GM21381 (cell line): ENCODE measurements around the gene UBE2U.
"Not testable (repeated sequence)": the region's sequence is repeated elsewhere in the genome, so short reads cannot be mapped to it uniquely, and the experiment has no call there.

Source experiments
- ATAC-seq: cut with Tn5 transposase; IDR thresholded peaks from one replicate; pipeline ENCODE4 v1.9.1; 2021; ENCODE audit warnings: mild to moderate bottlenecking, moderate library complexity; ENCODE audit not compliant: unreplicated experiment

UBE2U gene

GRCh38 chr1:64187646-64188045 lies 15.8 kb upstream of the UBE2U start:
- no peak for ATAC-seq

GRCh38 chr1:64192290-64192689 lies 11.1 kb upstream of the UBE2U start:
- no peak for ATAC-seq

- no peak for ATAC-seq
Observed at GRCh38 chr1:64194168-64195080, 9.0 kb upstream of the UBE2U start.

GRCh38 chr1:64195081-64195395 lies 8.4 kb upstream of the UBE2U start:
- no peak for ATAC-seq

- no peak for ATAC-seq
Observed at GRCh38 chr1:64196074-64196870, 7.2 kb upstream of the UBE2U start.

GRCh38 chr1:64197076-64197475 lies 6.3 kb upstream of the UBE2U start:
- no peak for ATAC-seq

- no peak for ATAC-seq
Observed at GRCh38 chr1:64199154-64199553, 4.3 kb upstream of the UBE2U start.

GRCh38 chr1:64200064-64200463 lies 3.4 kb upstream of the UBE2U start:
- ATAC-seq = no peak

- ATAC-seq = no peak
Observed at GRCh38 chr1:64209221-64209620, 5.8 kb downstream of the UBE2U start.

- ATAC-seq = no peak
Observed at GRCh38 chr1:64212031-64212430, 8.6 kb downstream of the UBE2U start.

GRCh38 chr1:64215576-64215975 lies 12.2 kb downstream of the UBE2U start:
- no peak for ATAC-seq

GRCh38 chr1:64220241-64220640 lies 16.8 kb downstream of the UBE2U start:
- no peak for ATAC-seq

- ATAC-seq = no peak
Observed at GRCh38 chr1:64223329-64224151, 20.1 kb downstream of the UBE2U start.

- ATAC-seq = not testable (repeated sequence)
Observed at GRCh38 chr1:64224236-64224635, 20.8 kb downstream of the UBE2U start.

- ATAC-seq = no peak
Observed at GRCh38 chr1:64228167-64228957, 24.9 kb downstream of the UBE2U start.

GRCh38 chr1:64229307-64229706 lies 25.9 kb downstream of the UBE2U start:
- ATAC-seq = no peak

GRCh38 chr1:64231153-64231552 lies 27.7 kb downstream of the UBE2U start:
- no peak for ATAC-seq

- ATAC-seq = no peak
Observed at GRCh38 chr1:64231654-64232053, 28.2 kb downstream of the UBE2U start.

- no peak for ATAC-seq
Observed at GRCh38 chr1:64234714-64235113, 31.3 kb downstream of the UBE2U start.

- no peak for ATAC-seq
Observed at GRCh38 chr1:64235181-64235580, 31.8 kb downstream of the UBE2U start.
